Measurements from ENCODE around the gene DHRS2. TPM values are rescaled to one million over a fixed set of nuclear protein-coding genes. Genes with fewer than 3 reads are reported as not detected.
A peak's percentile ranks its signal among the peaks of the same experiment; 100 is the strongest.

DHRS2 gene
- total and polyA plus RNA-seq, 2 of the 13 experiments (the other 11 are each of a cell fraction or from before 2014, with no cell fraction given), result 1,621 to 3,021 TPM

DNA sequence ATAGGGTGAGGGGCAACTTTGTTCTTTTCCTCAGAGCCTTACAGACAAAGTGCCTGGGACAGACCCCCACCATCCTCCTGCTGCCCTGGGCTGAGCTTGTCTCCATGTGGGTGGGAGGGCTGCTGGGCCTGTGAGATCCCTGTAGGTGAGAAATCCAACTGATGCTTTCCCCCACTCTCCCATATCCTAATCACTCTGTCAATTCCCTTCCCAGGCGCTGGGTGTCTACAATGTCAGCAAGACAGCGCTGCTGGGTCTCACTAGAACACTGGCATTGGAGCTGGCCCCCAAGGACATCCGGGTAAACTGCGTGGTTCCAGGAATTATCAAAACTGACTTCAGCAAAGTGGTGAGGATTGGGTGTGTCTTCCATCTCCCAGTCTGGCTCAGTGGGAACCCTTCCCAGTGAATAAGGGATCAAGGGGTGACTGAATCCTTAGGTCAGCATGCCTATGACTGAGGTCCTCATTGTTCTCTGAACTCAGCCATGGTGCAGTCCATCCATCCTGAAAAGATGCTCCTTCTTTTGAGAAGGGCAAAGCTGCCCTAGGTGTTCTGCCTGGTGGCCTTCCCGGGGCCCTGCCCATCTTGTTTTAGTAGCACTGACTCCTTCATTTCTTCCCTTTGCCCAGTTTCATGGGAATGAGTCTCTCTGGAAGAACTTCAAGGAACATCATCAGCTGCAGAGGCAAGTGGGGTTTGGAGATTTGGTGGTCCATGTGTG is 8.2 kb downstream of the DHRS2 start (continued):
- TF ChIP-seq, protein P1, sequence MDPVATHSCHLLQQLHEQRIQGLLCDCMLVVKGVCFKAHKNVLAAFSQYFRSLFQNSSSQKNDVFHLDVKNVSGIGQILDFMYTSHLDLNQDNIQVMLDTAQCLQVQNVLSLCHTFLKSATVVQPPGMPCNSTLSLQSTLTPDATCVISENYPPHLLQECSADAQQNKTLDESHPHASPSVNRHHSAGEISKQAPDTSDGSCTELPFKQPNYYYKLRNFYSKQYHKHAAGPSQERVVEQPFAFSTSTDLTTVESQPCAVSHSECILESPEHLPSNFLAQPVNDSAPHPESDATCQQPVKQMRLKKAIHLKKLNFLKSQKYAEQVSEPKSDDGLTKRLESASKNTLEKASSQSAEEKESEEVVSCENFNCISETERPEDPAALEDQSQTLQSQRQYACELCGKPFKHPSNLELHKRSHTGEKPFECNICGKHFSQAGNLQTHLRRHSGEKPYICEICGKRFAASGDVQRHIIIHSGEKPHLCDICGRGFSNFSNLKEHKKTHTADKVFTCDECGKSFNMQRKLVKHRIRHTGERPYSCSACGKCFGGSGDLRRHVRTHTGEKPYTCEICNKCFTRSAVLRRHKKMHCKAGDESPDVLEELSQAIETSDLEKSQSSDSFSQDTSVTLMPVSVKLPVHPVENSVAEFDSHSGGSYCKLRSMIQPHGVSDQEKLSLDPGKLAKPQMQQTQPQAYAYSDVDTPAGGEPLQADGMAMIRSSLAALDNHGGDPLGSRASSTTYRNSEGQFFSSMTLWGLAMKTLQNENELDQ (CRISPR knock-in tag; IDR thresholded peaks at IDR 0.05; ENCODE audit: borderline replicate concordance), result no peak
- no peak for TF ChIP-seq ZNF30 (CRISPR knock-in tag; IDR thresholded peaks at IDR 0.05)
- peak; percentile 36; the same call in 1 of the 2 replicates for TF ChIP-seq MEF2D (CRISPR knock-in tag; IDR thresholded peaks at IDR 0.05)
- TF ChIP-seq, protein P2, sequence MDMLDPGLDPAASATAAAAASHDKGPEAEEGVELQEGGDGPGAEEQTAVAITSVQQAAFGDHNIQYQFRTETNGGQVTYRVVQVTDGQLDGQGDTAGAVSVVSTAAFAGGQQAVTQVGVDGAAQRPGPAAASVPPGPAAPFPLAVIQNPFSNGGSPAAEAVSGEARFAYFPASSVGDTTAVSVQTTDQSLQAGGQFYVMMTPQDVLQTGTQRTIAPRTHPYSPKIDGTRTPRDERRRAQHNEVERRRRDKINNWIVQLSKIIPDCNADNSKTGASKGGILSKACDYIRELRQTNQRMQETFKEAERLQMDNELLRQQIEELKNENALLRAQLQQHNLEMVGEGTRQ (IDR thresholded peaks at IDR 0.05; ENCODE audit: low read depth, low read length), result peak; percentile 7; the same call in 1 of the 2 replicates
- TF ChIP-seq, protein P2 (CRISPR knock-in tag; IDR thresholded peaks at IDR 0.05; ENCODE audit: borderline replicate concordance), result no peak
- TF ChIP-seq ZNF33B (CRISPR knock-in tag; IDR thresholded peaks at IDR 0.05), result no peak
- TF ChIP-seq MZF1 (CRISPR knock-in tag; IDR thresholded peaks at IDR 0.05; ENCODE audit: borderline replicate concordance), result no peak
- TF ChIP-seq ZNF546 (CRISPR knock-in tag; conservative IDR thresholded peaks at IDR 0.05), result no peak
- no peak for TF ChIP-seq ZBTB3 (CRISPR knock-in tag; IDR thresholded peaks at IDR 0.05; ENCODE audit: borderline replicate concordance, low read depth)
- TF ChIP-seq ETV6 (CRISPR knock-in tag; conservative IDR thresholded peaks at IDR 0.05), result 0 out of 2 replicates have a peak, but pooled peaks have one; percentile 76
- TF ChIP-seq, protein P3, sequence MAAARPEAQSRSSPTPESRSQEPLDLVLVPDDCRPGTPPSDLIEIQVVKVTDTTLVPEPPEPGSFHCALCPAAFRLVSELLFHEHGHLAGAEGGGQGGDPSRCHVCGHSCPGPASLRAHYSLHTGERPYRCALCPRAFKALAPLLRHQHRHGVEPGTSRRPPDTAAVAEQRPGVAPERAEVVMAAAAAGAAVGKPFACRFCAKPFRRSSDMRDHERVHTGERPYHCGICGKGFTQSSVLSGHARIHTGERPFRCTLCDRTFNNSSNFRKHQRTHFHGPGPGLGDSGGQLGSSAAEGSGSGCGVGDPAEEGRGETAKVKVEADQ (CRISPR knock-in tag; IDR thresholded peaks at IDR 0.05; ENCODE audit: borderline replicate concordance), result no peak
- TF ChIP-seq FOXJ3 (CRISPR knock-in tag; IDR thresholded peaks at IDR 0.05; ENCODE audit: borderline replicate concordance), result no peak
- TF ChIP-seq, protein P4, sequence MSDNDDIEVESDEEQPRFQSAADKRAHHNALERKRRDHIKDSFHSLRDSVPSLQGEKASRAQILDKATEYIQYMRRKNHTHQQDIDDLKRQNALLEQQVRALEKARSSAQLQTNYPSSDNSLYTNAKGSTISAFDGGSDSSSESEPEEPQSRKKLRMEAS (IDR thresholded peaks at IDR 0.05), result no peak
- TF ChIP-seq JDP2 (CRISPR knock-in tag; IDR thresholded peaks at IDR 0.05; ENCODE audit: borderline replicate concordance), result no peak
- TF ChIP-seq, protein P5, sequence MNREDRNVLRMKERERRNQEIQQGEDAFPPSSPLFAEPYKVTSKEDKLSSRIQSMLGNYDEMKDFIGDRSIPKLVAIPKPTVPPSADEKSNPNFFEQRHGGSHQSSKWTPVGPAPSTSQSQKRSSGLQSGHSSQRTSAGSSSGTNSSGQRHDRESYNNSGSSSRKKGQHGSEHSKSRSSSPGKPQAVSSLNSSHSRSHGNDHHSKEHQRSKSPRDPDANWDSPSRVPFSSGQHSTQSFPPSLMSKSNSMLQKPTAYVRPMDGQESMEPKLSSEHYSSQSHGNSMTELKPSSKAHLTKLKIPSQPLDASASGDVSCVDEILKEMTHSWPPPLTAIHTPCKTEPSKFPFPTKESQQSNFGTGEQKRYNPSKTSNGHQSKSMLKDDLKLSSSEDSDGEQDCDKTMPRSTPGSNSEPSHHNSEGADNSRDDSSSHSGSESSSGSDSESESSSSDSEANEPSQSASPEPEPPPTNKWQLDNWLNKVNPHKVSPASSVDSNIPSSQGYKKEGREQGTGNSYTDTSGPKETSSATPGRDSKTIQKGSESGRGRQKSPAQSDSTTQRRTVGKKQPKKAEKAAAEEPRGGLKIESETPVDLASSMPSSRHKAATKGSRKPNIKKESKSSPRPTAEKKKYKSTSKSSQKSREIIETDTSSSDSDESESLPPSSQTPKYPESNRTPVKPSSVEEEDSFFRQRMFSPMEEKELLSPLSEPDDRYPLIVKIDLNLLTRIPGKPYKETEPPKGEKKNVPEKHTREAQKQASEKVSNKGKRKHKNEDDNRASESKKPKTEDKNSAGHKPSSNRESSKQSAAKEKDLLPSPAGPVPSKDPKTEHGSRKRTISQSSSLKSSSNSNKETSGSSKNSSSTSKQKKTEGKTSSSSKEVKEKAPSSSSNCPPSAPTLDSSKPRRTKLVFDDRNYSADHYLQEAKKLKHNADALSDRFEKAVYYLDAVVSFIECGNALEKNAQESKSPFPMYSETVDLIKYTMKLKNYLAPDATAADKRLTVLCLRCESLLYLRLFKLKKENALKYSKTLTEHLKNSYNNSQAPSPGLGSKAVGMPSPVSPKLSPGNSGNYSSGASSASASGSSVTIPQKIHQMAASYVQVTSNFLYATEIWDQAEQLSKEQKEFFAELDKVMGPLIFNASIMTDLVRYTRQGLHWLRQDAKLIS (CRISPR knock-in tag; IDR thresholded peaks at IDR 0.05), result peak; percentile 31; the same call in 1 of the 2 replicates
- TF ChIP-seq ZNF850 (CRISPR knock-in tag; conservative IDR thresholded peaks at IDR 0.05), result no peak
- no peak for TF ChIP-seq HIVEP1 (CRISPR knock-in tag; IDR thresholded peaks at IDR 0.05)
- TF ChIP-seq SMARCE1 (IDR thresholded peaks at IDR 0.05; ENCODE audit: borderline replicate concordance), result no peak
- no peak for TF ChIP-seq CHD2 (IDR thresholded peaks at IDR 0.05; ENCODE audit: low read depth, low read length)
- TF ChIP-seq KDM4B (CRISPR knock-in tag; IDR thresholded peaks at IDR 0.05), result no peak
- no peak for TF ChIP-seq ZSCAN12 (CRISPR knock-in tag; IDR thresholded peaks at IDR 0.05)

Measured in HepG2 (cell line).